GM12891 (cell line): Measurements from ENCODE around the gene CAMTA1.

ENCODE experiments used
- PAX5 ChIP-seq: IDR thresholded peaks from 2 replicates; pipeline ENCODE4 v1.6.1; 2011; ENCODE audit warnings: low read length, moderate library complexity, mild to moderate bottlenecking; ENCODE audit not compliant: insufficient read depth, severe bottlenecking
- POLR2A ChIP-seq: IDR thresholded peaks from 2 replicates; pipeline ENCODE4 v1.6.1; 2011; ENCODE audit warnings: low read depth, low read length, control low read depth
- POLR2AphosphoS5 ChIP-seq: IDR thresholded peaks from 2 replicates; pipeline ENCODE4 v1.6.1; 2011; ENCODE audit warnings: low read depth, low read length, control low read depth
- SPI1 ChIP-seq: IDR thresholded peaks from 2 replicates; pipeline ENCODE4 v1.6.1; 2011; ENCODE audit warnings: low read depth, low read length, control low read depth

DNA sequence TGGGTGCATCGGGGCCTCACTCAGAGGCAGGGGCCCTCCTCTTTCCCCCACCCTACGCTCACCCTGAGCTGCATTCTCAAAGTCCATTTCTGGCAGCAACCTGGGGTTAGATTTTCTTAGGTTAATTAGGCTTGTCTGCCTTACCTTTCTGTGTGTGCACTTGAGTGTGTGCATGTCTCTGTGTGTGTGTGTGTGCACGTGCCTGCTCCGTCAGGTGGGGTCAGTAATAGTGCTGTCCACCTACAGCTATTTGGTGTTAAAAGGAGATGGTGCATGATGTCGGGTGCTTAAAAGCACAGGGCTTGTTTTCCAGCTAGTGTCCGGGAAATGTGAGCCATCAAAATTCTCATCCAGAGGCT, 257.9 kb downstream of the CAMTA1 start:
- TF ChIP-seq PAX5 (no peak), POLR2A (no peak), POLR2AphosphoS5 (no peak), SPI1 (no peak)
